B cell (primary cell): ENCODE data around the gene ACTL8.

Source experiments
- CTCF ChIP-seq: fragments of 200-600 bp; IDR thresholded peaks from one replicate; pipeline ENCODE4 v1.8.0; 2022; ENCODE audit warnings: antibody characterized with exemption, mild to moderate bottlenecking
- EZH2 ChIP-seq: IDR thresholded peaks from 2 replicates; pipeline ENCODE4 v1.6.1; 2012; ENCODE audit warnings: borderline replicate concordance, low read depth, mild to moderate bottlenecking, moderate library complexity, low read length; ENCODE audit not compliant: insufficient read depth, poor library complexity, severe bottlenecking

DNA sequence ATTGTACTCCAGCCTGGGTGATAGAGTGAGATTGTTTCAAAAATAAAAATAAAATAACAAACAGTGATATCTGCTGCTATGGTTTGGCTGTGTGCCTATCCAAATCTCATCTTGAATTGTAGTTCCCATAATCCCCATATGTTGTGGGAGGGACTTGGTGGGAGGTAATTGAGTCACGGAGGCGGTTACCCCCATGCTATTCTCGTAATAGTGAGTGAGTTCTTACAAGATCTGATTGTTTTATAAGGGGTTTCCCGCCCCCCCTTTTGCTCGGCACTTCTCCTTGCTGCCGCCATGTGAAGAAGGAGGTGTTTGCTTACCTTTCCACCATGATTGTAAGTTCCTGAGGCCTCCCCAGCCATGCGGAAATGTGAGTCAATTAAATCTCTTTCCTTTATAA, 47.8 kb downstream of the ACTL8 start:
- TF ChIP-seq CTCF (no peak), EZH2 (no peak)
